ENCODE measurements around the gene COTL1. TPM values are rescaled to one million over a fixed set of nuclear protein-coding genes. Genes with fewer than 3 reads are reported as not detected.

Gene COTL1
- total and polyA plus RNA-seq, 9 of the 15 experiments (the other 6 are each of a cell fraction or from before 2014, with no cell fraction given), result 27.7 to 185 (median 72.5) TPM

DNA sequence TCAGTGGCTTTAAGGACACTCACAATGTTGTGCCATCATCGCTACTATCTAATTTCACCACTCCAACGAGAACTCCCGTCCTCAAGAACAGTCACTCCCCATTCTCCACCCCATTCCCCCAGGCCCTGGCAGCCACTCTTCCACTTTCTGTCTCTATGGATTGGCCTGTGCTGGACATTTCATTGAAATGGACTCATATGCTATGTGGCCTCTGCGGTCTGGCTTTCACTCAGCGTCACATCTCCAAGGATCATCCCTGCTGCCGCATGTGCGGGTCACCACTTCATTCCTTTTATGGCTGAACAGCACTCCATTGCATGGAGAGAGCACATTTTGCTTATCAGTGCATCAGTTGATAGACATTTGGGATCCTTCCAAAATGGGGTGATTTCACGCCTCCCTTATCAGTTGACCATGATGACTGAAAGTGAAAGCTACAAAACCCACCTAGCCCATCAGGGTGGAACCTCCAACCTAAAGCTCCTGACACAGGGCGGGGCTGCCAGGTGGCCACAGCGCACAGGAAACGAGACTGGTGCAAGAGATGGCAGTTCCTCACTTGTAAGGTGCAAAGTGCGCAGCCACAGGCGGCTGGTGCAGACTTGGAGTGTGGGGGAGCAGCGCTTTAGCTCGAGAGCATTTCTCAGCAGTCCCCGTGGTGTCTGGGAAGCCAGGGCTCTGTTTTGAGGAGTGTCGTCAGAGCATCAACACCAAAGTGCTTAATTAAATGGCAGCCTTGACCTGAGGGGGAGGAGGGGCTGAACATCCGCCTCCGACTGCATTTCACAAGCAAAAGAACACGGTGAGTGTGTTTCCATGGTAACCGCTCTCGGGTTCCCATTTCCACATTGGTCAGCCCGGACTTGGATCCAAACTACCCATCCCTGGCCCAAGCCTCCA, 23.8 kb downstream of the COTL1 start (continued):
- TF ChIP-seq, protein P1, sequence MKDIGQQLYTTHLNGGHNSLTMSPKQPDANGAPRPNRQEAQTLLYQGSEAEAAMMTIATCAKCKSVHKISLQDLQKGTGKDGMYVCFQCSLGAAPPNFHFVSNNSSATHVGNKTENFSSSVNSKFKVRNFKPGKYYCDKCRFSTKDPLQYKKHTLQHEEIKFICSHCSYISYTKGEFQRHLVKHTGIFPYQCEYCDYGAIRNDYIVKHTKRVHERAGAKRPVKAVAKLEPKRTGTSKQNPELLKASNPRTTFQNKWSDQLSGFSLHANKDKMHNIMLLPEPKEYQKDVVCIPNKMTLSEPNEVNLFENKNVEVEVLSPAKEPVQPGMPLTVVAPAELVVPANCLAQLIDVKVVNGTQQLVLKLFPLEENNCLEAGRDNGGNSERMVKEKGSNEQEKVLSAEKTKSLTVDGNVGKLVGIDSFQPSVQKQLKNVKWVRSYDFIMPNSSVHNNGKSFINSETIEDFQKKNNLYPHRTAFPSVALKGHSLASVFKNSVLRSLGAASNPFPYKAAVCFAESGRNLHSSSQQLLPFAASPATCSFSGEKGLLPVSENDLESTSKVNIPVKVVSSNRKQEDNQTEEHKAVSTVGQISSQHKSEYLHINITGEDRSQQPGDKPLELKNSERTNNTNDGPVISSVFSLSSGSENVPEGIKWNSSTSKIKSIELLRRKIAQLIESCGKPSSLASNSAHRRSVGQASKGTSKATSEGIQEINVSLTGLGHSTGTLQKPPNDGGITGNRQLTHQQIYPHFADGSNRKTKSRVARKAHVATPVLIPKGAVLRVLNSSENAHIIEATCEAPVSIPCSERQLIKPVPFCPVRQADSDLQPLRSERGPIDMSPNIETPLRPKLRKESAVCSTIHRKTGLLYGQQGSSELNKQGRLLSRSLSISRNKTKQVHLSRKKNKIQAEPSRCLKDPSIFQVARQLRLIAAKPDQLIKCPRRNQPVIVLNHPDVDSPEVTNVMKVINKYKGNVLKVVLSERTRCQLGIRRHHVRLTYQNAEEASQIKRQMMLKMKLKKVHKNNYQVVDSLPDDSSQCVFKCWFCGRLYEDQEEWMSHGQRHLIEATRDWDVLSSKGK (CRISPR knock-in tag; IDR thresholded peaks at IDR 0.05), result no peak
- TF ChIP-seq HDAC1 (IDR thresholded peaks at IDR 0.05) (peak in 1 of 2 experiments; percentile 94; a peak in 2 of 4 replicates), CBX1 (IDR thresholded peaks at IDR 0.05; ENCODE audit: low read depth) (no peak), CXXC5 (CRISPR knock-in tag; IDR thresholded peaks at IDR 0.05) (peak; percentile 92), STAT5A (IDR thresholded peaks at IDR 0.05; ENCODE audit: borderline replicate concordance, low read length) (0 out of 2 replicates have a peak, but pooled peaks have one; percentile 39), ZNF695 (CRISPR knock-in tag; IDR thresholded peaks at IDR 0.05) (no peak), SRF (CRISPR knock-in tag; IDR thresholded peaks at IDR 0.05) (peak; percentile 93 to 99), KDM2B (CRISPR knock-in tag; IDR thresholded peaks at IDR 0.05) (no peak), SIN3A (IDR thresholded peaks at IDR 0.05; ENCODE audit: borderline replicate concordance in 2 of 2, control insufficient read depth in 1 of 2, low read depth in 2 of 2, low read length in 2 of 2) (no peak), ZNF76 (CRISPR knock-in tag; IDR thresholded peaks at IDR 0.05; ENCODE audit: borderline replicate concordance) (0 out of 2 replicates have a peak, but pooled peaks have one; percentile 21), CBFA2T3 (IDR thresholded peaks at IDR 0.05) (peak; percentile 80), ZC3H11A (IDR thresholded peaks at IDR 0.05; ENCODE audit: low read depth, low read length) (no peak), MEF2A (IDR thresholded peaks at IDR 0.05; ENCODE audit: control insufficient read depth, low read depth, low read length) (no peak), RBM39 (optimal IDR thresholded peaks at IDR 0.05; ENCODE audit: low read depth, low read length) (peak; percentile 36), ZNF175 (CRISPR knock-in tag; IDR thresholded peaks at IDR 0.05; ENCODE audit: low read depth) (peak; percentile 91; the same call in 1 of the 2 replicates), ZFP30 (CRISPR knock-in tag; IDR thresholded peaks at IDR 0.05; ENCODE audit: borderline replicate concordance) (no peak), TSC22D4 (tag; IDR thresholded peaks at IDR 0.05) (no peak), RBM34 (IDR thresholded peaks at IDR 0.05; ENCODE audit: borderline replicate concordance, insufficient read depth, low read length) (no peak)
- TF ChIP-seq, protein P2, sequence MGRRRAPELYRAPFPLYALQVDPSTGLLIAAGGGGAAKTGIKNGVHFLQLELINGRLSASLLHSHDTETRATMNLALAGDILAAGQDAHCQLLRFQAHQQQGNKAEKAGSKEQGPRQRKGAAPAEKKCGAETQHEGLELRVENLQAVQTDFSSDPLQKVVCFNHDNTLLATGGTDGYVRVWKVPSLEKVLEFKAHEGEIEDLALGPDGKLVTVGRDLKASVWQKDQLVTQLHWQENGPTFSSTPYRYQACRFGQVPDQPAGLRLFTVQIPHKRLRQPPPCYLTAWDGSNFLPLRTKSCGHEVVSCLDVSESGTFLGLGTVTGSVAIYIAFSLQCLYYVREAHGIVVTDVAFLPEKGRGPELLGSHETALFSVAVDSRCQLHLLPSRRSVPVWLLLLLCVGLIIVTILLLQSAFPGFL (CRISPR knock-in tag; IDR thresholded peaks at IDR 0.05), result no peak
- TF ChIP-seq, protein P3, sequence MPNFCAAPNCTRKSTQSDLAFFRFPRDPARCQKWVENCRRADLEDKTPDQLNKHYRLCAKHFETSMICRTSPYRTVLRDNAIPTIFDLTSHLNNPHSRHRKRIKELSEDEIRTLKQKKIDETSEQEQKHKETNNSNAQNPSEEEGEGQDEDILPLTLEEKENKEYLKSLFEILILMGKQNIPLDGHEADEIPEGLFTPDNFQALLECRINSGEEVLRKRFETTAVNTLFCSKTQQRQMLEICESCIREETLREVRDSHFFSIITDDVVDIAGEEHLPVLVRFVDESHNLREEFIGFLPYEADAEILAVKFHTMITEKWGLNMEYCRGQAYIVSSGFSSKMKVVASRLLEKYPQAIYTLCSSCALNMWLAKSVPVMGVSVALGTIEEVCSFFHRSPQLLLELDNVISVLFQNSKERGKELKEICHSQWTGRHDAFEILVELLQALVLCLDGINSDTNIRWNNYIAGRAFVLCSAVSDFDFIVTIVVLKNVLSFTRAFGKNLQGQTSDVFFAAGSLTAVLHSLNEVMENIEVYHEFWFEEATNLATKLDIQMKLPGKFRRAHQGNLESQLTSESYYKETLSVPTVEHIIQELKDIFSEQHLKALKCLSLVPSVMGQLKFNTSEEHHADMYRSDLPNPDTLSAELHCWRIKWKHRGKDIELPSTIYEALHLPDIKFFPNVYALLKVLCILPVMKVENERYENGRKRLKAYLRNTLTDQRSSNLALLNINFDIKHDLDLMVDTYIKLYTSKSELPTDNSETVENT (CRISPR knock-in tag; IDR thresholded peaks at IDR 0.05), result 0 out of 2 replicates have a peak, but pooled peaks have one; percentile 45

Data from K562 (cell line).